ENCODE measurements around the gene TMEM198. TPM values are rescaled to one million over a fixed set of nuclear protein-coding genes. Genes with fewer than 3 reads are reported as not detected.
A peak's percentile ranks its signal among the peaks of the same experiment; 100 is the strongest.

Gene TMEM198
- total and polyA plus RNA-seq, 3 experiments from 2014 or later = 5.2 to 6.0 TPM; not detected in 1

GRCh38 chr2:219562049-219563020, 18.5 kb downstream of the TMEM198 start:
- Histone ChIP-seq H3K36me3 (ENCODE audit: insufficient read depth, low read length) (no peaks in the 10 kb centered on the region), H3K4me1 (ENCODE audit: insufficient read depth, low read length) (no peaks in the 10 kb centered on the region), H3K4me3 (ENCODE audit: low read length) (no peak overlapping the region), H3K27ac (ENCODE audit: low read depth, low read length) (no peak overlapping the region), H3K9me3 (ENCODE audit: low read length) (no peaks in the 10 kb centered on the region), H3K27me3 (ENCODE audit: insufficient read depth, low read length, poor library complexity, severe bottlenecking) (no peaks in the 10 kb centered on the region)
- Mint-ChIP-seq H3K36me3 (no peaks in the 10 kb centered on the region), H3K27ac (no peak overlapping the region), H3K9me3 (peaks cover 0 to 4% (median 0%) of the 10 kb centered on the region in 5 donors), H3K4me1 (no peaks in the 10 kb centered on the region), H3K27me3 (peaks cover 17 to 56% of the 10 kb centered on the region in 2 donors), H3K4me3 (no peak overlapping the region)
- POLR2A ChIA-PET = no interaction called here
- CTCF ChIA-PET = interaction anchor here (1.4 to 3.9 kb wide), 6 partner anchors 9 to 80 kb away, joined by 3 to 13 read pairs (median 10); partner anchors contain the start of genes CHPF, OBSL1 and TMEM198
- DNase-seq = peak in 1 of 5 donors; percentile 38

DNA sequence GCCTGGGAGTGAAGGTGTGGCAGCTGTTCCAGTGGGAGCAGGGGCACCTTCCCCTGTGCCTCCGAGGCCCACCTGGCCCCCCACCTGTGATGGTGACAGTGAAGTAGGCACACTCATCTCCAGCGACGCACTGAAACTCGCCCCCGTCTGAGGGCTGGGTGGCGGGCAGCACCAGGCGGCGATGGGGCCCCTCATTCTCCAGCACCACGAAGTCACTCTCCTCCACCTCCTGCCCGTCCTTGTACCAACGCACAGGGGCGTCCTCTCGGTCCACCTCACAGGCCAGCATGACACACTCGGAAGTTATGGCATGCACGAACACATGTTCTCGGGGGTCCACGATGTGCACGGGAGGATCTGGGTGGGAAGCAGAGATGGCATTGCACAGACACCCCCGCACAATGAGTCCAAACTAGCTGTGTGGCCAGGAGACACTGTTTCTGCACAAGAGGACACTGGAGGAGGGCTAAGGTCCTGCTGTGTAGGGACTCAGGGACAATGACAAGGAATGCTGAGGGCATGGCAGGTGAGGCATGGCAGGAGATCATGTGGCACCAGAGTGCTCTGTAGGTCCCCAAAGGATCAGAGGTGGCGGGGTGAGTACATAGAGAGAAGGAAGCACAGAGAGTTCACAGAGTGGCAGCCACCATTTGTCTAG, 19.6 kb downstream of the TMEM198 start:
- Mint-ChIP-seq H3K9me3 (peaks cover 0 to 4% (median 0%) of the 10 kb centered on the region in 5 donors), H3K4me3 (no peak overlapping the region), H3K27ac (no peak overlapping the region), H3K36me3 (no peaks in the 10 kb centered on the region), H3K4me1 (no peaks in the 10 kb centered on the region), H3K27me3 (peaks cover 17 to 59% of the 10 kb centered on the region in 2 donors)
- Histone ChIP-seq H3K36me3 (ENCODE audit: insufficient read depth, low read length) (no peaks in the 10 kb centered on the region), H3K27ac (ENCODE audit: low read depth, low read length) (no peak overlapping the region), H3K9me3 (ENCODE audit: low read length) (no peaks in the 10 kb centered on the region), H3K4me1 (ENCODE audit: insufficient read depth, low read length) (no peaks in the 10 kb centered on the region), H3K4me3 (ENCODE audit: low read length) (no peak overlapping the region), H3K27me3 (ENCODE audit: insufficient read depth, low read length, poor library complexity, severe bottlenecking) (no peaks in the 10 kb centered on the region)
- no peak for DNase-seq
- ChIA-PET POLR2A (no interaction called here), CTCF (interaction anchor here (1.4 to 3.9 kb wide), 3 partner anchors 20 to 38 kb away, joined by 3 to 12 read pairs (median 4); partner anchors contain the start of genes CHPF and TMEM198)

GRCh38 chr2:219565130-219566080, 21.6 kb downstream of the TMEM198 start:
- Histone ChIP-seq H3K9me3 (ENCODE audit: low read length) (no peaks in the 10 kb centered on the region), H3K4me3 (ENCODE audit: low read length) (no peak overlapping the region), H3K27ac (ENCODE audit: low read depth, low read length) (no peak overlapping the region), H3K36me3 (ENCODE audit: insufficient read depth, low read length) (no peaks in the 10 kb centered on the region), H3K4me1 (ENCODE audit: insufficient read depth, low read length) (no peaks in the 10 kb centered on the region), H3K27me3 (ENCODE audit: insufficient read depth, low read length, poor library complexity, severe bottlenecking) (no peaks in the 10 kb centered on the region)
- no peak overlapping the region for H3K27ac Mint-ChIP-seq
- peaks cover 0 to 4% (median 0%) of the 10 kb centered on the region in 5 donors for H3K9me3 Mint-ChIP-seq
- peaks cover 13 to 67% of the 10 kb centered on the region in 2 donors for H3K27me3 Mint-ChIP-seq
- no peak for DNase-seq
- peaks cover 0 to 4% (median 0%) of the 10 kb centered on the region in 3 donors for H3K4me1 Mint-ChIP-seq
- no peaks in the 10 kb centered on the region for H3K36me3 Mint-ChIP-seq
- CTCF ChIA-PET = interaction anchor here (0.8 kb wide), 1 partner anchor 14 kb away, joined by 5 read pairs; no protein-coding TSS in a partner anchor
- POLR2A ChIA-PET = no interaction called here
- no peak overlapping the region for H3K4me3 Mint-ChIP-seq

DNA sequence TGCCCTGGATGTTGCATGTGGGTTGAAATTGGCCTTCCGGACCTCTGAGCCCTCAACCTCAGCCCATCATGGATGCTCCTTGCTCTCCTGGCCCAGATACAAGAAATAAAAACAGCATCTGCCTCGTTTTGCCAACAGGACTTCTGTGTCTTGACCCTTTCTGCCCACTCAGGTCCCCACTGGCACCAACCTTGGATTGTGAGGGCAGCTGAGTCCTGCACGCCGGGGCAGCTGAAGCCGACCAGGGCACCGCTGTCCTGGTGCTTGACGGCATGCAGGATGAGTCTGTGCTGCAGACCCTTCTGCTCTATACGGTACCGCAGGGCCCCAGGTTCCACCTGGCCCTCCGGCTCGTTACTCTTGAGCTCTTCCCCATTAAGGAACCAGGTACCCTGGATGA, 22.8 kb downstream of the TMEM198 start:
- Histone ChIP-seq H3K27ac (ENCODE audit: low read depth, low read length) (no peak overlapping the region), H3K36me3 (ENCODE audit: insufficient read depth, low read length) (no peaks in the 10 kb centered on the region), H3K4me1 (ENCODE audit: insufficient read depth, low read length) (no peaks in the 10 kb centered on the region), H3K9me3 (ENCODE audit: low read length) (no peaks in the 10 kb centered on the region), H3K4me3 (ENCODE audit: low read length) (no peak overlapping the region), H3K27me3 (ENCODE audit: insufficient read depth, low read length, poor library complexity, severe bottlenecking) (peaks cover 3% of the 10 kb centered on the region)
- DNase-seq = no peak
- Mint-ChIP-seq H3K36me3 (no peaks in the 10 kb centered on the region), H3K27me3 (peaks cover 13 to 57% of the 10 kb centered on the region in 2 donors), H3K4me3 (no peak overlapping the region), H3K27ac (no peak overlapping the region), H3K9me3 (peaks cover 0 to 4% (median 0%) of the 10 kb centered on the region in 5 donors), H3K4me1 (peaks cover 0 to 4% (median 0%) of the 10 kb centered on the region in 3 donors)
- CTCF ChIA-PET = interaction anchor here (0.6 to 1.5 kb wide), 2 partner anchors 26 to 965 kb away, joined by 3 to 6 read pairs; no protein-coding TSS in a partner anchor
- POLR2A ChIA-PET = no interaction called here

DNA sequence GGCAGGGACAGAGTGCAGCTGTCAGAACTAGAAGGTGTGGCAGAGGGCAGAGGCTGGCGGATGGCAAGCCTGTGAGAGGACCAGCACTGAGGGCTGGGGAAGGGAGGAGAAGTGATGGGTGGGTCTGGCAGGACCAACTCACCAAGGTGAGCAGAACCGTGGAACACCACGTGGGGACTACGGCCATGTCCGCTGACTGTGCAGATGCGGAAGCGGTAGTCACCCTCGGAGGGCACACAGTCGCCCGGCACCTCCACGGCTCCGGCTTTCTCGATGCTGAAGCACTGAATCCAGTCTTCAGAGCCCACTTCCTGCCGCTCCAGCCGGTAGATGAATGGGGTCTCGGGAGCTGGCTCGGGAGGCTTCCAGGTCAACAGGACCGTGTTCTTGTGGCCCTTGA, 23.3 kb downstream of the TMEM198 start:
- ChIA-PET POLR2A (no interaction called here), CTCF (interaction anchor here (1.5 kb wide), 1 partner anchor 26 kb away, joined by 6 read pairs; no protein-coding TSS in a partner anchor)
- no peak overlapping the region for H3K4me3 Mint-ChIP-seq
- H3K27me3 Mint-ChIP-seq = peaks cover 16 to 57% of the 10 kb centered on the region in 2 donors
- H3K4me1 Mint-ChIP-seq = peaks cover 0 to 7% (median 0%) of the 10 kb centered on the region in 3 donors
- peak overlapping the region in 1 of 8 donors; percentile 66 for H3K27ac Mint-ChIP-seq
- Histone ChIP-seq H3K36me3 (ENCODE audit: insufficient read depth, low read length) (no peaks in the 10 kb centered on the region), H3K27me3 (ENCODE audit: insufficient read depth, low read length, poor library complexity, severe bottlenecking) (peaks cover 8% of the 10 kb centered on the region), H3K27ac (ENCODE audit: low read depth, low read length) (no peak overlapping the region), H3K4me3 (ENCODE audit: low read length) (no peak overlapping the region), H3K4me1 (ENCODE audit: insufficient read depth, low read length) (no peaks in the 10 kb centered on the region), H3K9me3 (ENCODE audit: low read length) (no peaks in the 10 kb centered on the region)
- H3K9me3 Mint-ChIP-seq = peaks cover 0 to 4% (median 0%) of the 10 kb centered on the region in 5 donors
- no peaks in the 10 kb centered on the region for H3K36me3 Mint-ChIP-seq
- no peak for DNase-seq

GRCh38 chr2:219567791-219568361, 24.0 kb downstream of the TMEM198 start:
- POLR2A ChIA-PET = no interaction called here
- Mint-ChIP-seq H3K4me3 (peak overlapping the region in 1 of 7 donors; percentile 48), H3K4me1 (peaks cover 0 to 7% (median 0%) of the 10 kb centered on the region in 3 donors)

DNA sequence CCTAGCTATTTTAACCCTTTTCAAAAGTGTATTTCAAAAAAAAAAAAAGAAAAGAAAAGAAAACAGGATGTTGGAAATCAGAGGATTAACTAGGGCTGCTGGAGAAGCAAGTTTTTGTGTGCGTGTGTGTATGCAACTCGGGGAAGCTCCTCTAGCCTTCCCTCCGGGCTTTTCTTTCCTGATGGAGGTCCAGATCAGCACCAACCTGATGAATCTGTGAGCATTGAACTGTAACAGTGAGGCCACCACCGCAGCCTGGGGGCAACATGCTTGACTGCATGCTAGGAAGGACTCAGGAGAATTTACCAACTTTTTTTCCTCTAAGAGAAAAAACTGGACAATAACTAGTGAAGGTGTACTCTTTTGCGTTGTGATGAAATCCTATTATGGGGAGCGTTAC, 25.2 kb downstream of the TMEM198 start:
- Mint-ChIP-seq H3K4me1 (peaks cover 0 to 7% (median 0%) of the 10 kb centered on the region in 3 donors), H3K36me3 (no peaks in the 10 kb centered on the region), H3K4me3 (peak overlapping the region in 2 of 7 donors; percentile 26 to 39), H3K27me3 (peaks cover 30 to 58% of the 10 kb centered on the region in 2 donors), H3K9me3 (peaks cover 0 to 4% (median 0%) of the 10 kb centered on the region in 5 donors), H3K27ac (no peak overlapping the region)
- no peaks in the 10 kb centered on the region for H3K4me1 ChIP-seq (ENCODE audit: insufficient read depth, low read length)
- ChIA-PET POLR2A (no interaction called here), CTCF (no interaction called here)
- H3K9me3 ChIP-seq (ENCODE audit: low read length) = no peaks in the 10 kb centered on the region
- no peaks in the 10 kb centered on the region for H3K36me3 ChIP-seq (ENCODE audit: insufficient read depth, low read length)
- H3K4me3 ChIP-seq (ENCODE audit: low read length) = no peak overlapping the region
- no peak for DNase-seq
- H3K27me3 ChIP-seq (ENCODE audit: insufficient read depth, low read length, poor library complexity, severe bottlenecking) = peaks cover 12% of the 10 kb centered on the region
- H3K27ac ChIP-seq (ENCODE audit: low read depth, low read length) = no peak overlapping the region

More at GRCh38 chr2:219567791-219568361, 24.0 kb downstream of the TMEM198 start:
- no peaks in the 10 kb centered on the region for H3K36me3 ChIP-seq (ENCODE audit: insufficient read depth, low read length)
- peak overlapping the region in 1 of 8 donors; percentile 36 for H3K27ac Mint-ChIP-seq
- DNase-seq = no peak
- H3K4me1 ChIP-seq (ENCODE audit: insufficient read depth, low read length) = no peaks in the 10 kb centered on the region
- H3K27me3 Mint-ChIP-seq = peaks cover 20 to 58% of the 10 kb centered on the region in 2 donors
- no peaks in the 10 kb centered on the region for H3K9me3 ChIP-seq (ENCODE audit: low read length)
- H3K4me3 ChIP-seq (ENCODE audit: low read length) = no peak overlapping the region
- H3K27ac ChIP-seq (ENCODE audit: low read depth, low read length) = no peak overlapping the region
- CTCF ChIA-PET = interaction anchor here (1.5 kb wide), 1 partner anchor 27 kb away, joined by 6 read pairs; no protein-coding TSS in a partner anchor
- peaks cover 0 to 4% (median 0%) of the 10 kb centered on the region in 5 donors for H3K9me3 Mint-ChIP-seq
- H3K27me3 ChIP-seq (ENCODE audit: insufficient read depth, low read length, poor library complexity, severe bottlenecking) = peaks cover 12% of the 10 kb centered on the region
- no peaks in the 10 kb centered on the region for H3K36me3 Mint-ChIP-seq

Measured in CD8-positive, alpha-beta memory T cell (primary cell).